GM21723 (cell line): ENCODE results near the gene FAM181A.

Experiments used
- ATAC-seq: cut with Tn5 transposase; IDR thresholded peaks from one replicate; pipeline ENCODE4 v1.9.1; 2021; ENCODE audit warnings: mild to moderate bottlenecking, moderate library complexity; ENCODE audit not compliant: unreplicated experiment

The FAM181A gene

GRCh38 chr14:93947282-93947681, 20.1 kb downstream of the FAM181A start:
- no peak for ATAC-seq

- no peak for ATAC-seq
Measured at GRCh38 chr14:93949511-93950075, 22.4 kb downstream of the FAM181A start.

- no peak for ATAC-seq
Measured at GRCh38 chr14:93950948-93951634, 23.9 kb downstream of the FAM181A start.

DNA sequence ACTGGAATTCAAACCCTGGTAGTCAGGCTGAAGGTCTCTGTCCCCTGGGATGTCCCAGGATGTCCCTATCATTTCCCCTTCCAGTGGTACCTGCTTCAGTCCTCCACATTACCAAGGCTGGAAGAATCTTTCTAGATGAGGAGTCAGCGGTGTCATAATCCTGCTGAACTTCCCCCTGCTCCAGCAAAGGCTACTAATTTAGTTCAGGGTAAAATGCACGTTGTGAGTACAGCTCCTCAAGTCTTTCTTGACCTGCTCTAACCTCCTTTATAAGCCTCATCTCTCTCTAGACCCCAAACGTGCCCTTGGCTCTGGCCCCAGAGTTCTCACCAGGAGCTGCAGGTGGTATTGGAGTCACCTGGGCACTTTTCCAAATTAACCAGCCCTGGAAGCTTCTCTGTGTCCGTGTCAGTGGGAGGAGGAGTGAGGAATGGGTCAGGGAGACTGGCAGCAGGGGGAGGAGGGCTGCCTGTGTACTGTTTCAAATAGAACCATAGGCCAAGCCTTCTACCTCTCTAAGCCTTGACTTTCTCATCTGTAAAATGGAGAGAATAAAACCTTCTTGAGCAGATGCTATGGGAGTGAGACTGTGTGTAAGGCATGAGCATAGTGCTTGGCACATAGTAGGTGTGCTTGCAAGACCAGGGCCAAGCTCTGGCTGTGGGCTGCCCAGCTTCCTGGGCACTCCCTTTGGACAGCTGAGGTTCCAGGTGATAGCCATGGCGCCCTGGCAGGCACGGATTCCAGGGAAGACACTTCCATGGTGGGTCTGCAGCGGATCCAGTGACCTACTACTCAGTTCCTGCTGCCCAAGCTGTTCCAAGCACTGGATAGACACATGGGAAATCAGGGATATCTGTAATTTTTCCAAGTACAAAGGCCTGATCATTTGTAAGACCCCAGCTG, 24.7 kb downstream of the FAM181A start:
- ATAC-seq: no peak

- ATAC-seq: no peak
Measured at GRCh38 chr14:93952829-93953228, 25.7 kb downstream of the FAM181A start.

DNA sequence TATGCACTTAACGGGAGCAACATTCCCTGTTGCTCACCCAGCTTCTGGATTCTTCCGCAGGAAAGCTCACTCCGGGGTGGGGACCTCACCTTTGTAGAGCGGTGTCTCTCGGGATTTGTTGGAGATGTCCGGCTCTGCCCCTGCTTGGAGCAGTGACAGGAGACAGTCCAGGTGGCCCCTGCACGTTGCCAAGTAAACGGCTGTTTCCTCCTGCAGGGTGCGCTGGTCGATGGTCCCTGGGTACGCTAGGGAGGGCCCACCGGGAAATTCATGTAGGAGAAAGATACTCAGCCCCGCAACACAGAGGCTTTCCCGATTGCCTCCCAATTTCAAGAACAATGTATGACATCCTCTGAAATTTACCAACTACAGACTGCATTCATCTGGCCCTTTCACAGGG, 26.1 kb downstream of the FAM181A start:
- ATAC-seq: no peak

DNA sequence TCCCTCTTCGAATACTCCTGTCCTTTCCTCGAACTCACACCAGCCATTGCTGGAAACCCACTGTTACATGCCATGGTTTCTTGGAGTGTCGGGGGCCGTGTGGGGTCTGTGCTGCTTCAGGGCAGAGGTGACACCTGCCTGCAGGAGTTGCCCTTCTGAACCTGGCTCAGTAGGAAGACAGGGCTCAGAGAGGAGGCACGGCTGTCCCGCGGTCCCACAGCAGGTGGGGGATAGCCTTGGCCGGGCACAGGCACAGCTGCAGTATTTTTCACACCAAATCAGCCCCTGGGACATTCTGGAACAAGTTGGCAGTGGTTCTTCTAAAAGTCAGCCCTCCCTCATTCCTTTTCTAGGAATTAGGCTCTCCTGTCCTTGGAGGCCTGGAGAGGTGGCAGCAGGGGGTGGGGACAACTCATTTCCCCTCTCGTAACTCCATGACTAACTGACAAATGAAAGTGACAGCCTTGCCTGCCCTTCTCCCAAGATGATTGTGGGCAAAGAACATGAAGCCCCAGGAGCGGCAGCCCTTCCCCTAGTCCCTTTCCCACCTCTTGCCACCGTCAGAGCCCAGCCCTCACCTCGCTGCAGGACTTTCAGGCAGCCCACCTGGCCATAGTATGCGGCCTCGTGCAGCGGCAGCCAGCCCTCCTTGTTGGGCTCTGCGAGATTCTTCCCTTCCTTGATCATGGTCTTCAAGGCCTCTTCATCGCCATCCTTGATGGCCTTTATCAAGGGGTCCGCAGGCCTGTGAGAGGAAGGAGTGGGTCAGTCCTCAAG, 26.8 kb downstream of the FAM181A start:
- no peak for ATAC-seq

DNA sequence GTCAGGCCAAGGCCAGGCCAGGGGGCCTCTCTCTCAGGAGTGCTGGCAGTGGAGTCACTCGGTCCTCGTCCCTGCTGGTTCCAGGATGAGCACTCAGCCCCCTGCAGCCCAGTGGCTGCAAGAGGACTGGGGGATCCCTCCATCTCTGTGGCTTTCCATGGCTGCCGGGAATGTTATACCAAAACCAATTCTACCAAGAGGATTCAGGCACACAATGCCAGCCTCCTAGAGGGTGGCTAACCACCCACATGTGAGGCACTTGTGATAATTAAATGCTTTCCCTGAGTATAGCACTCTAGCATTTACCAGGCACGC, 27.3 kb downstream of the FAM181A start:
- no peak for ATAC-seq

DNA sequence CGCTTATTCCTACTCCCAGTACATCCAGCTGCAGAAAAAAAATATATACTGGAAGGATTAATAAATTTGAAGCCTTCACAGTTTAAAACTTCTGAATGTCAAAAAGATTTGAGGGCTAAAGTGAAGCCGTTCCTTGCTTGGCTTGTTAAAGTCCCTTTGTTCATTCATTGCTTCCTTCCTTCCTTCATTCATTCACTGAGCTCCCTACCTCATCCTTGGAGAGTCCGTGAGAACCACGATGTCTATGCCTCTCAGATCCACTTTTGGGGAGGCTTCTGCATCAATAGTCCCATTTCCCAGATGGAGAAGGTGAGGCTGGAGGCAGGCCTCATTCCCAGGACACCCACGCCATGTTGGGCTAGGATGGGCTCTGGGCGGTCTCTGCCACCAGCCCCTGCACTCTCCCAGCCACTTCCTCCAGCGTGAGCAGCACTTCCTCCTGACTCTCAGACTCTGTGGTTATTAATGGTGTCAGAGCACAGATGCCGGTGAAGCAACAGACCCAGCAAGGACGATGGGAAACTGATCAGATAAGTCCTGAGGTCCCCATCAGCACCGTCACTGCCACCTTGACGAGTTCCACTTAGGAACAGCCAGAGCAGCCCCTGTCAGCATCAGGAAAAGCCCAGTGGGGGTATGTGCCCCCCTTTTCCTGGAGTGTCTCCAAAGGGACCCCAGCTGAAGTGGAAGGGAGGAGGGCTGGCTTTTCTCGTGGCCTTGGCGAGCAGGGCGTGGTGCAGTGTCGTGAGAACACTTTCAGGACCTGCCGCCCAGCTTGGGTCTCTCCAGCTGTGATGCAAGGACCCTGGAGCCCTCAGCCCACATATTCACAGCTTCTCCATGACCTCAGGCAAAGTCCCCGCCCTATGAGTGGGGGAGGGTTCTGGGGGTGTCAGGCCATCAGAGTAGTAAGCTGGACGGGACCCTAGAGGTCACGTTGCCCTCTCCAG, 28.0 kb downstream of the FAM181A start:
- ATAC-seq: peak; percentile 35

DNA sequence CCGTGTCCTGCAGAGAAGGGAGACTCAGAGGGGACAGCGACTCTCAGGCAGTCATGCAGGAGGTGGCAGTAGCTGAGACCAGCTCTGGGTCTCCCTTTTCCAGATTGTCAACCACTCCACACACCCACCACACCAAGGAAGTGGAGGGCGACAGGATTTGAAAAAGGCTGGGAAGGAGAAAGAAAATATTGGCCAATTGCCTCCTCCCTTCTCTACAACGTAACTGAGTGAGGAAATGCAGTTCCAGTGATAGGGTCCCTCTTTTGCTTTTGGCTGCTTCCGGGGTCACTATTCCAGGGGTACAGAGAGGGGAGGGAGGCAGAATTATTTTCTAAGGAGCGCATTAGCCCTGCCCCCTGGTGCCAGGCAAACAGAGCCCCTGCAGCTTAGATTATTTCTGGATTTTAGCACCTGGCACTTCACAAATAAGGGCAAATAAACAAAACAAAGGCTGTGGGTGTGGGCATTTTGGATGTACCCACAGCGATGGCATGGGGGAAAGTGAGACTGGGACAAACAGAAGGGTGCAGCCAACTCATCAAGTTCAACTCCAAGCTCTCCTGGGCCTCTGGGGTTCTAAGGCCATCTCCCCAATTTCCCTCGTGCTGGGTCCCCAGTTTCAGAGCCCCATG, 28.8 kb downstream of the FAM181A start:
- no peak for ATAC-seq

GRCh38 chr14:93956514-93957332, 29.6 kb downstream of the FAM181A start:
- no peak for ATAC-seq

DNA sequence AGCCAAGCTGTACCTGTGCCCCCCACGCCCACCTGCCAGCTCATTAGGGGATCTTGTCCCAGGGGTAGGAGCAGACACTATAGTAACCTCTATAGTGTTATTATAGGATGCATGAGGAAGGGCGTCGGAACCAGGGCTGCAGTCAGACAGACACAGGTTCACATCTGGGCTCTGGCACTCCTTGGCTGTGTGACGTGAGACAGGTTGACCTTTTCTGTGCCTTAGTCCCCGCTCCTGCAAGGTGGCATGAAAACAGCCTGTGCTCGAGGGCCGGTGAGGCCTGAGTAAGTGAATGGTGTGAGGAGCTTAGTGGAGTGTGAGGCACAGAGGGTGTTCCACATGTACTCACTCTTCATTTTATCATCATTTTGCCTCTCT, 30.2 kb downstream of the FAM181A start:
- no peak for ATAC-seq

- no peak for ATAC-seq
Measured at GRCh38 chr14:93957751-93958566, 30.8 kb downstream of the FAM181A start.

DNA sequence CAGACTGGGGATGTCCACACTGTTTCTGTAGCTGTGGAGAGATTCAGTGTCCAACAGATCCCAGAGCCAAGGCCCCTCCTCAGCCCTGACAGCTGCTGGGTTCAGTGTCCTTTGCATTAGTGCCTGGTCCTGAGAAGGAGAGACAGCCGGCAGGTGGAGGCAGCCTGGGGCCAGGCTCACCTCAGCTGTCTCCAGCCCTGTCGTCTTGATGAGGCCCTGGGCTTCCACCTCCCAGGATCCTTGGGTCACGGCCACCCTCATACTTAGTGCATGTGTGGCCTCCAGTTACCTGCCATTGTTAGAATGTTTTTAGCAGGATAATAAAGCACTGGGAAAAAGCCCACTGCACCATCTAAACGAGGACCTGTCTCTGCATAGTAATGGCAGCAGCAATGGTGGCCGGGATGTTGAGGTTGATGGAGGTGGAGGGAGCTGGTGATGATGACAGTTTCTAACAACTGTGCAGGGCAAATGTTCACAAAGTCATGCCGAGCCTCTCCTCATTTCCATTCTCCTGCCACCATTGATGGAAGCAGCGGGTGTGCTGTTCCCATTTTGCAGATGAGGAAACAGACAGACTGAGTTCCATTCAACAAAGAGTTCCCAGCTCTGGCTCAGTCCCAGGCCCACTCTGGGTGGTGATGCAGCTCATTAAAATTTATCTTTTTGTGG, 31.6 kb downstream of the FAM181A start:
- ATAC-seq: no peak

DNA sequence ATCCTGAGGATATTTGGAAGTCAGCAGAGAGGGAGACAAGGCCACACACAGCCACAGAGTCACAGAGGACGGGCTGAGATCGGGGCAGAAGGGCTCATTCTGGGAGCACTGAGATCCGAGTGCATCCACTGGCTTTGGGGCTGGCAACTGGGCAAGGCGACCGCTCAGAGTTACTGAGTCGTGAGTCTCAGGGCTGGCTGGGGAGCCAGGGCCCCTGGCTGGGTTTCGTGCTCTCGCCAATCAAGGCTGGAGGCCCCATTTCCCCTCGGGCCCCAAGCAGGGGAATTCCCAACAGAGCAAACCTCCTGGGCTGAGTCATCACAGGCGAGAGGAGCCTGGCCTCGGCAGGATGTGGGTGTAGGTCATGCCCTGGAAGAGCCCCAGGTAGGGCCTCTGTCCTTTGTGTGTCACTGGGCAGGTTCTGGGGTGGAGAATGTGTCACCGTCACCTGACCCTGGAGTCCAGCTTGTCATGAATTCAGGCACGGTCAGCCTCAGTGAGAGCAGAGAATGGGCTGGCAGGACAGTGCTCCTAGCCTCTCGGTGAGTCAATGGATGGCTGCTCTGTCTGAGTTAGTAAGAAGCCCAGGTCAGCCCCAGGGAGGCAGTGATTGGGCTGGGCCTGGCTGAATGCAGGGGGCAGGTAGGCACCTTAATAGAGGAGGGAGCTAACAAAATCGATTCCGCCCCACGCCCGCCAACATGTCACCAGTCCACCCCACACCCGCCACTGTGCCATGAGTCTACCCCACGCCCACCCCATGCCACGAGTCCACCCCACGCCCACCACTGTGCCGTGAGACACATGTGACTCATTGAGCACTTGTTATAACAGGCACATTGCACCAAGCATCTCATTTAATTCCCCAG, 32.3 kb downstream of the FAM181A start:
- peak; percentile 76 for ATAC-seq

DNA sequence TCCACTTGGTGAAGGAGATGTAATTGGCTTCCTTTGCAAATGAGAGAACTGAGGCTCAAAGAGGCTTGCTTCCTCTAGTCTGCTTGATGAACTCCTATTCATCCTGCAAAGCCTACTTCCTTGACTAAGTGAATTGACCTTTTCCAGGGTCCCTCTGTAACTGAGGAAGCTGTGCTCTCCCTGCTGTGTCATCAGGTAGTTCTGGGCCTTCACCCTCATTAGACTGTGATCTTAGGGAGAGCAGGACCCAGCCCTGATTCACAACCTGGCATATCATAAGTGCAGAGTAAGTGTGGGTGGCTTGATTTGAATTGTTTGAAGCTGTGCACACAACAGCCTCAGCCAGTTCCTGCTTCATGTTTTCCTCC, 32.9 kb downstream of the FAM181A start:
- no peak for ATAC-seq
